SU-DHL-6 (cell line): ENCODE data around the gene TMEM47.

Experiments used
- H2AFZ ChIP-seq: fragments of 200-600 bp; sonication (generic); 2 replicates; pipeline ENCODE4 v1.6.1; 2014; ENCODE audit warnings: low read depth, mild to moderate bottlenecking, moderate library complexity, mixed read lengths, antibody characterized with exemption, low read length; ENCODE audit not compliant: severe bottlenecking
- H3F3A ChIP-seq: fragments of 200-600 bp; shearing (Covaris generic); 2 replicates; pipeline ENCODE4 v1.6.0; 2016; ENCODE audit warnings: antibody characterized with exemption, mild to moderate bottlenecking; ENCODE audit not compliant: insufficient read depth
- H3K27ac ChIP-seq: fragments of 200-600 bp; sonication (generic); 2 replicates; pipeline ENCODE4 v1.5.1; 2016; ENCODE audit warnings: low read depth, mild to moderate bottlenecking, low read length, moderate library complexity, mixed read lengths
- H3K27me3 ChIP-seq: fragments of 200-600 bp; sonication (generic), shearing (Covaris generic); 2 replicates; pipeline ENCODE4 v1.6.0; 2014; ENCODE audit warnings: mild to moderate bottlenecking, low read length
- H3K36me3 ChIP-seq: fragments of 200-600 bp; sonication (generic); 2 replicates; pipeline ENCODE4 v1.6.1; 2014; ENCODE audit warnings: mild to moderate bottlenecking, low read length, mixed read lengths
- H3K4me2 ChIP-seq: fragments of 300-600, 200-600 bp; shearing (Covaris generic), sonication (generic); 2 replicates; pipeline ENCODE4 v1.6.0; 2014; ENCODE audit warnings: low read length, low read depth, mild to moderate bottlenecking; ENCODE audit not compliant: poor library complexity, severe bottlenecking
- H3K4me3 ChIP-seq: fragments of 200-600 bp; sonication (generic); 2 replicates; pipeline ENCODE4 v1.5.1; 2014; ENCODE audit warnings: antibody characterized with exemption, low read length, mild to moderate bottlenecking, mixed read lengths; ENCODE audit not compliant: insufficient read depth, poor library complexity, severe bottlenecking
- H3K79me2 ChIP-seq: fragments of 200-600 bp; sonication (generic); 2 replicates; pipeline ENCODE4 v1.6.1; 2014; ENCODE audit warnings: mild to moderate bottlenecking, low read length, moderate library complexity; ENCODE audit not compliant: insufficient read depth
- H3K9ac ChIP-seq: fragments of 200-600 bp; sonication (generic); 2 replicates; pipeline ENCODE4 v1.7.0; 2014; ENCODE audit warnings: mild to moderate bottlenecking, low read length
- H3K9me2 ChIP-seq: fragments of 200-600 bp; sonication (generic); replicated peaks from 2 replicates; pipeline ENCODE4 v1.6.1; 2014; ENCODE audit warnings: low read length; ENCODE audit not compliant: insufficient read depth
- H3K9me3 ChIP-seq: fragments of 200-600 bp; sonication (generic); 2 replicates; pipeline ENCODE4 v1.6.1; 2014; ENCODE audit warnings: low read length, mixed read lengths; ENCODE audit not compliant: insufficient read depth
- H4K20me1 ChIP-seq: fragments of 200-600 bp; sonication (generic); 2 replicates; pipeline ENCODE4 v1.6.1; 2014; ENCODE audit warnings: low read depth, mild to moderate bottlenecking, antibody characterized with exemption, low read length, moderate library complexity, mixed read lengths
- CTCF ChIP-seq: fragments of 200-600 bp; sonication (generic); IDR thresholded peaks from one replicate; pipeline ENCODE4 v1.5.1; 2017; ENCODE audit warnings: antibody characterized with exemption, mild to moderate bottlenecking, low read length, moderate library complexity; ENCODE audit not compliant: insufficient read depth, poor library complexity, severe bottlenecking
- EZH2phosphoT487 ChIP-seq: fragments of 200-600 bp; sonication (generic), shearing (Covaris generic); conservative IDR thresholded peaks from 2 replicates; pipeline ENCODE4 v1.6.1; 2018; ENCODE audit warnings: mild to moderate bottlenecking, antibody characterized with exemption, low read length, moderate library complexity, mixed read lengths

The TMEM47 gene

GRCh38 chrX:34655501-34656455, 1.3 kb downstream of the TMEM47 start:
- H2AFZ ChIP-seq, result no peak overlapping the region
- no peaks in the 10 kb centered on the region for H4K20me1 ChIP-seq
- H3K9me3 ChIP-seq, result no peaks in the 10 kb centered on the region
- H3F3A ChIP-seq, result no peaks in the 10 kb centered on the region
- H3K4me3 ChIP-seq, result no peak overlapping the region
- H3K4me2 ChIP-seq, result no peak overlapping the region
- H3K9me2 ChIP-seq, result no peaks in the 10 kb centered on the region
- no peaks in the 10 kb centered on the region for H3K79me2 ChIP-seq
- no peak overlapping the region for H3K9ac ChIP-seq
- TF ChIP-seq EZH2phosphoT487 (no peak), CTCF (no peak)
- H3K27me3 ChIP-seq, result no peaks in the 10 kb centered on the region
- H3K36me3 ChIP-seq, result no peaks in the 10 kb centered on the region
- no peak overlapping the region for H3K27ac ChIP-seq

GRCh38 chrX:34654696-34655490, 2.2 kb downstream of the TMEM47 start:
- Histone ChIP-seq H3K27ac (no peak overlapping the region), H3F3A (no peaks in the 10 kb centered on the region)

GRCh38 chrX:34653811-34654210, 3.3 kb downstream of the TMEM47 start:
- TF ChIP-seq EZH2phosphoT487 (no peak), CTCF (no peak)
- Histone ChIP-seq H3K9ac (no peak overlapping the region), H3K4me3 (no peak overlapping the region), H3K79me2 (no peaks in the 10 kb centered on the region), H3F3A (no peaks in the 10 kb centered on the region), H3K27ac (no peak overlapping the region), H3K9me2 (no peaks in the 10 kb centered on the region), H4K20me1 (no peaks in the 10 kb centered on the region), H3K27me3 (no peaks in the 10 kb centered on the region), H2AFZ (no peak overlapping the region), H3K4me2 (no peak overlapping the region), H3K36me3 (no peaks in the 10 kb centered on the region), H3K9me3 (no peaks in the 10 kb centered on the region)

More at GRCh38 chrX:34654696-34655490, 2.2 kb downstream of the TMEM47 start:
- Histone ChIP-seq H2AFZ (no peak overlapping the region), H3K4me3 (no peak overlapping the region), H3K9me2 (no peaks in the 10 kb centered on the region), H3K27me3 (no peaks in the 10 kb centered on the region), H3K4me2 (no peak overlapping the region), H3K9me3 (no peaks in the 10 kb centered on the region), H3K79me2 (no peaks in the 10 kb centered on the region), H3K36me3 (no peaks in the 10 kb centered on the region), H4K20me1 (no peaks in the 10 kb centered on the region), H3K9ac (no peak overlapping the region)
- TF ChIP-seq EZH2phosphoT487, result no peak
